Epithelial cell of proximal tubule (primary cell): ENCODE results near the gene LTB. TPM values are rescaled to one million over a fixed set of nuclear protein-coding genes. Genes with fewer than 3 reads are reported as not detected.

Experiments
- DNase-seq: peaks from one replicate; pipeline ENCODE4 v3.0.0-alpha.2; 2011; ENCODE audit warnings: low read depth
- H3K4me3 ChIP-seq: 2 replicates; pipeline ENCODE4 v1.5.1; 2011; ENCODE audit warnings: low read depth, mild to moderate bottlenecking, low read length
- total RNA-seq: library from RNA; depleted of rRNA; stranded (reverse); fragments of >200 nt; gene quantifications from 2 replicates; pipeline ENCODE4 v1.2.3, GENCODE V29; 2015
- TF ChIP-seq, protein P1 (sequence below): conservative IDR thresholded peaks from 2 replicates; pipeline ENCODE4 v1.5.1; 2012; ENCODE audit warnings: low read depth, mild to moderate bottlenecking, low read length

Gene LTB
- total RNA-seq, 1 donor from 2014 or later, result 50.8 TPM

DNA sequence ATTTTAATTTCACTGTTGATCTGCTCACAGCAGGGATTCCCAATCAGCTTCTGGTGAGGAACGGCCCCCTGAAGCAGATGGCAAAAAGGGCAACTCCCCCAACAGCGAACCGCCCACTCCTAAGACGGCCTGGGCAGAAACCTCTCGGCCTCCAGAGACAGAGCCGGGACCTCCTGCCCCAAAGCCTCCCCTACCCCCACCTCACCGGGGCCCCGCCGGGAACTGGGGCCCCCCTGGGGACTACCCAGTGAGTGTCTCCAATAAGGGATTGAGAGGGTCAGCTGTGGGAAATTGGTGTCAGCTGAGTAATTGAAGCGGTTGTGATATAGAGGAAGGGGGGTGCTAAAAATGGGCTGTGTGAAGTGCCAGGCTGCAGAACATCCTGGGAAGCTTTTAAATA, 44.7 kb upstream of the LTB start:
- TF ChIP-seq, protein P1, sequence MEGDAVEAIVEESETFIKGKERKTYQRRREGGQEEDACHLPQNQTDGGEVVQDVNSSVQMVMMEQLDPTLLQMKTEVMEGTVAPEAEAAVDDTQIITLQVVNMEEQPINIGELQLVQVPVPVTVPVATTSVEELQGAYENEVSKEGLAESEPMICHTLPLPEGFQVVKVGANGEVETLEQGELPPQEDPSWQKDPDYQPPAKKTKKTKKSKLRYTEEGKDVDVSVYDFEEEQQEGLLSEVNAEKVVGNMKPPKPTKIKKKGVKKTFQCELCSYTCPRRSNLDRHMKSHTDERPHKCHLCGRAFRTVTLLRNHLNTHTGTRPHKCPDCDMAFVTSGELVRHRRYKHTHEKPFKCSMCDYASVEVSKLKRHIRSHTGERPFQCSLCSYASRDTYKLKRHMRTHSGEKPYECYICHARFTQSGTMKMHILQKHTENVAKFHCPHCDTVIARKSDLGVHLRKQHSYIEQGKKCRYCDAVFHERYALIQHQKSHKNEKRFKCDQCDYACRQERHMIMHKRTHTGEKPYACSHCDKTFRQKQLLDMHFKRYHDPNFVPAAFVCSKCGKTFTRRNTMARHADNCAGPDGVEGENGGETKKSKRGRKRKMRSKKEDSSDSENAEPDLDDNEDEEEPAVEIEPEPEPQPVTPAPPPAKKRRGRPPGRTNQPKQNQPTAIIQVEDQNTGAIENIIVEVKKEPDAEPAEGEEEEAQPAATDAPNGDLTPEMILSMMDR, result no peak
- DNase-seq, result no peak
- H3K4me3 ChIP-seq, result no peak overlapping the region

DNA sequence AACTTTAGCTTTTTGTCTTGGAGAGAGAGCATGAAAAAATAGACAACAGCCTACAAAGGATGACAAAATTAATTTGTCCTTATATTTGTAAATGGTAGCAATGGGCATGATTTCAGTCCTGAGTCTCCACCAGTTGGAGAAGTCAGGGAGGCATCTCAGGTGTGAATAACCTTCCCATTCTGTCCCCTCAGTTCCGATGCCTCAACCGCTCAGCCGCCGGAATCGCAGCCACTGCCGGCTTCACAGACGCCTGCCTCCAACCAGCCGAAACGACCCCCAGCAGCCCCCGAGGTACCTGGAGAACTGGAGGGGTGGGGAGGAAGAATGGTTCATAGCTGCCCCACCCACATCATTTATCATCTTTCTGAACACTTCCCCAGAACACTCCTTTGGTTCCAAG, 41.8 kb upstream of the LTB start:
- no peak for DNase-seq
- TF ChIP-seq, protein P1, result no peak
- H3K4me3 ChIP-seq, result no peak overlapping the region

DNA sequence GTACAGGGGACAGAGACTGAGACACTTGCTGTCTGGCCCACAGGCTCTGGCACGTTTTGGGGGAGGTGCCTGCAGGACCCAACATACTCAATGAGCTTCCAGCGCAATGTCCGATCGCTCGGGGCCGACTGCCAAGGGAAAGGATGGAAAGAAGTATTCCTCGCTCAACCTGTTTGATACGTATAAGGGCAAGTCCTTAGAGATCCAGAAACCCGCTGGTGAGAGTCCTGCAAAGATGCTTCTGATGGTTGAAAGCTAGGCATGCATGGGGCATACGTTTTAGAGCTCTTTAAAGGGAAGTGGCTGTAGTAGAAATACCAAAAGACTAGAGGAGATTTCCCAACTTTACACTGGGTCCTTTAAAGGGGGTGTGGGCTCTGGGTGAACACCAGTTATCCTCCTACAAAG, 40.5 kb upstream of the LTB start:
- TF ChIP-seq, protein P1, result no peak
- peak overlapping the region; percentile 94 for H3K4me3 ChIP-seq
- DNase-seq, result no peak

GRCh38 chr6:31621991-31622390, 39.8 kb upstream of the LTB start:
- H3K4me3 ChIP-seq, result peak overlapping the region; percentile 94
- TF ChIP-seq, protein P1, result no peak
- DNase-seq, result no peak

GRCh38 chr6:31621320-31621939, 39.2 kb upstream of the LTB start:
- peak overlapping the region; percentile 94 for H3K4me3 ChIP-seq
- TF ChIP-seq, protein P1, result no peak
- no peak for DNase-seq

DNA sequence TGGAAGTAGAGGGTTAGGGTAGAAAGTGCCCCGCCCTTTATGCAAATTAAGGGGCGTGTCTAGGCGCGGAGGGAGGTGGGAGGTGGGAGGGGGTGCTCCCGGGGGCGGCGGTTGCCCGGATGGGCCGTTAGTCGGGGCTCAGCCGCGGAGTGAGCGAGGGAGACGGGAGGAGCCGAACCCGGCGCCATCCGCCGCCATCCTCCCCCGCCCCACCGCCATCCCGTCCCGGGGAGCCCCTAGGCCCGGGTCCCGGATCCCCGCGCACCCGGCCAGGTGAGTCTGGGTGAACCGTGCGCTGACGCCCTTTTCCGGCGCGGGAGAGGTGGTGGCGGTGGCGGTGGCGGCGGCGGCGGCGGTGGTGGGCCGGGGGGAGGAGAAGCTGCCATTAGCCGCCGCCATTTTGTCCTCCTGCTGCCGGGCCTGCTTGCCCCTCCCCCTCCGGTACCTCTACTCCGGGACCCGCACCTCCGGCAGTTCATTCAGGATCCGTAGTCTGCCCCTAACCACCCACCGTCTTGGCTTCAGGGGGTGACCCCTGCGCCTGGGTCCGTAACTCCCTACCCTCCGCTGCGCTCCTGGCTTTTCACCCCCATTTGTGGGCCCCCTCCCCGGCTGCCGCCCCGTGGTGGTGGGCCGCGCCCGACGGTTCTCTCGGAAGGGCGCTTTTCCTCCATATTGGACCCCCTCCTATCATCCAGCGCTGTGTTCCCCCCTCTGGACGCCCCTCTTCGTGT, 38.5 kb upstream of the LTB start, which contains the start of gene PRRC2A:
Gene PRRC2A (plus strand): TSS at position 130 of the 734 bp plus-strand sequence. CDS start 2,075 bp downstream, outside the sequence.
- no peak for DNase-seq
- TF ChIP-seq, protein P1, result no peak

More for the DNA sequence above, 38.5 kb upstream of the LTB start, which contains the start of gene PRRC2A:
- peak within 1 kb of the TSS; percentile 94 for H3K4me3 ChIP-seq
